ENCODE results near the gene DNAJB12.
"Not testable (repeated sequence)": the region's sequence is repeated elsewhere in the genome, so short reads cannot be mapped to it uniquely, and the experiment has no call there.

The DNAJB12 gene

DNA sequence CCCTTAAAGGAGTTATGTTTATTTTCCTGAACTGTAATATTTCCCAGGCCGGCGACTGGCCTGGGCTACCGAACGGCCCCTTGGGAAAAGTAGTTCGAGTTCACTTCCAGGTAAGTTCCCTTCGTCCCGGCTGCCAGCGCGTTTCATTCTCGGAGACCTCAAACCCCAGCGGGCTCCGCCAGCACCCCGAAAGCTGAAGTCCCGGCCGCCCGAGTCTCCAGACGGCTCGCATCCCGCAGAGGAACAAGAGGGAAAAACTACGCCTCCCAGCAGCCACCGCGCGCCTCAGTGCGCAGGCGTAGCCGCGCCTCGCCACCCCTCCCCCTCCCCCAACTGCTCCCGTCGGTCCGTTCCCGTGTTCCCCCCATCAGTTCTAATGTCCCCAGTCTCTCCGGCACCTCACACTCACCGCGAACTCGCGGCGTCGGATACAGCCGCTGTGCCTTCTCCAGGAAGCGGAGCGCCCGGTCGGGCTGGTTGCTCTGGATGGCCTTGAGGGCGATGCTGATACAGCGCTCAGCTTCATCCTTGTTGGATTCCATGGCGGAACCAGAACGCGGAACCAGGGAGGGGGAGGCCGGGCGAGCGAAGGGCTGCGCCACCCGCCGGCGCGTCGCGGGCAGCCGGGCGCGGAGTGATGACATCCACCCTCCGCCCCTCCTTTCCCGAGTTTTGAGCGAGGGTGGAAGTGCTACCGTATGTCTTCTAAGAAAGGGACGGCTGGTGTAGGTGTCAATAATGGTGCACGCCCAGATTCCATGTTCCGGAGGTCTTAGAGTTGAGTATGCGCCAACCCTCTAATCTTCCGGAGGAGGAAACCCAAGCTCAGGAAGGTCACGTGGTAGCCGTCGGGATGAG lies at the start of gene DNAJB12:
TSS of gene DNAJB12 (minus strand) at position 564 of the 858 bp plus-strand sequence. CDS start at position 542, 22 bp downstream.
- DNase-seq: peak; percentile 89

GRCh38 chr10:72395581-72395980 lies 40.9 kb upstream of the DNAJB12 start:
- DNase-seq: not testable (repeated sequence)

- DNase-seq: no peak
Observed at GRCh38 chr10:72392571-72392970, 37.9 kb upstream of the DNAJB12 start.

DNA sequence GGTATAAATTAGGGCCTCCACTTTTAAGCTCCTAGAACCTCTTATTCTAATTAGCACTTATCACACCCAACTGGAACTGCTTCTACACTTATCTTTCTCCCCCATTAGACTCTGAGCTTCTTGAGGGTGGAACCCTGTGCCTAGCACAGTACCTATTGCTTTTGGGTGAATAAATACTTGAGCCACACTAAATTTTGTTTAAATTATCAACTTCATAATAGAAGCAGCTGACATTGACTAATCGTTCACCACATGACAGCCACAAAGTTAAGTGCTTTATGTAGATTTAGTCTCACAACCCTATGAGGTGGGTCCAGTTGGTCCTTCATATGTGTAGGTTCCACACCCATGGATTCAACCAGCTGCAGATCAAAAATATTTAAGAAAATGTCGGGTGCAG lies 36.0 kb upstream of the DNAJB12 start:
- no peak for DNase-seq

DNA sequence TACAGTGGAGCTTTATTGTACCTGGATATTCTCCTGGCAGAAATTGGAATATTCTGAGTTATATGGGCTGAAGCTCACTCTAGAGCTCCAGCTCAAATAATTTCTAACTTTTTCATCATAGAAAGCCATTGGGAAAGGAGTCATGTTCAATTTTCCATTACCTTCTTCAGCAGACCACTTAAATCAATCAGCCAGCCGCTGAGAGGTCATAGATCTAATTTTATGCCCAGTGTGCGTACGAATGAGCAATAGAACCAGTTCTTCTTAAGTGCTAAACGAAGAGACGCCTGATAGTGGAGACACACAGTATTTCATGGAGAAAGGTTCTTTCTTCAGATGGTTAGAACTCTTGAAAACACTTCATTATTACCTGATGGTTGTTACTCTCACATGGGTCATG lies 35.0 kb upstream of the DNAJB12 start:
- no peak for DNase-seq

GRCh38 chr10:72389014-72389413 lies 34.3 kb upstream of the DNAJB12 start:
- DNase-seq: no peak

DNA sequence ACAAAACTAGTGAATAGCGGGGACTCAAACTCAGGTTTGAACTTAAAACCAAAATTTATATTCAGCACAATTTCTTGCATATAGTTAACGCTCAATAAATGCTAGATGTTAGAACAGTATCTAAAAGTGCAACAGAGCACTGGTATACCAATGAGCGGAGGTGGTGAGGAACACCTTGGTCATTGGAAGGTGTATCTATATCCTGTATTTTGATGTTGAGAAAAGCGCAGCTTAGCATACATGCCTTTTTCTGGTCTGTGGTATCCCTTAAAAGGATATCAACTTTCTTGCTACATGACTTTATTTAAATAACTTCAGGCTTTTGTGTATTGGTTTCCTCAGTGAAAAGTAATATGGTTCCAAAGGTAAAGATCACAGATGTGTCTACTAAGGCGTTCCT lies 33.3 kb upstream of the DNAJB12 start:
- no peak for DNase-seq

DNA sequence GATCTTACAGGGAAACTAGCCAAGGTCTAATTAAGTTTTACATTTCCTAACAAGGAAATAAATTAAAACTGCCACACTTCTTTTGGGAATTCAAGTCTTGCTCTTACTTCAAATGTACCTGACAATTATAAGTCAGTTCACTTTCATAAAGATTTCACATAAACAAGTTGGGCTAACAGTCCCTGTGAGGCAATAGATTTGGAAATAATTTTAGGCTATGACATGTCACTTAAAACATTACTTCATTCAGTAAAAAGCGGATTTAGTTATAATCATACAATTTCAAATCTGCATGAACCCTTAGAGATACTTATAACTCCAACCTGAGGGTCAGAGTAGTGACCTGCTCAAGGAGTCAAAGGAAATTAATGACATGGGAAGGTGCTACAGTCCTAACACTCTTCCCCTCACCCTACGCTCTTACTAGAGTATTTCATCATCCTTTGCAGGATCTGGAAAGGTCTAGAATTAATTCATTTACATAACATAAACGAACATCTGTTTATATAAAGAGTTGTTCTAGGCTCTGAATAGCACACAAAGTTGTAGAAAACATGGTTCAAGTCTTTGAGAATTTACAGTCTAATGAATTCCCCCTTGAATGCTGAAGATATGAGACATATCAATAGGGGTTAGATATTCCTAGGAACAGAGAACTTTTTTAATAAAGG lies 32.3 kb upstream of the DNAJB12 start:
- DNase-seq: no peak

GRCh38 chr10:72385724-72386123 lies 31.0 kb upstream of the DNAJB12 start:
- no peak for DNase-seq

DNA sequence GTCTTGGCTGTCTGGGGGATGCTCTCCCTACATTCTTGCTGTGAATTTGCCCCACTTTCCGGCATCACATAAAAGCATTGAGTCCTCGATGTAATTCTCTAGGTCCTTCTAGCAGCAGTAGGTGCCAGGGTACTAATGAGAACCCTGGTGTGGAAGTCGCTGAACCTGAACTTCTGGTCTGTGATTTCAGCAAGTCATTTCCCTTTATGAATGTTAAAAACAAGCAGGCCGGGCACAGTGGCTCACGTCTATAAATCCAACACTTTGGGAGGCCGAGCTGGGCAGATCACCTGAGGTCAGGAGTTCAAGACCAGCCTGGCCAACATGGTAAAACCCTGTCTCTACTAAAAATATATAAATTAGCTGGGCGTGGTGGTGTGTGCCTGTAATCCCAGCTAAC lies 30.3 kb upstream of the DNAJB12 start:
- not testable (repeated sequence) for DNase-seq

- DNase-seq: no peak
Observed at GRCh38 chr10:72379776-72380175, 25.1 kb upstream of the DNAJB12 start.

GRCh38 chr10:72379062-72379461 lies 24.3 kb upstream of the DNAJB12 start:
- DNase-seq: no peak

DNA sequence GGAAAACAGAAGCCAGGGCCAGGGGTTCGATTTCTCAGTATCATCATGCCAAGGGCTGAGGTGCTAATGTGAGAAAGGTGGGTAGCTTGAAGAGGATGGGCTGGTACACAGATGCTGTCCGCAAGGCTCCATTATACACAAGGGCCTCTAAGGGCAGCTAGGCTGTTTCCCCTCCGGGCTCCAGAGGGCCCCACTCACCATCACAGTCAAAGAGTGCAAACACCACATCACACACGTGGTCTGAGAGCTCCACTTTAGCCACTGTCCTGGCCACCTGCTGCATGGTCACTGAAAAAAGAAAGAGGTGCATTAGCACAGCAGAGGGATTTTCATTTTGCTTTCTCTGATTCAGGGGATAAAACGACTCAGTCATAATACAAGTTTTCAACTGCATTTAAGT lies 20.9 kb upstream of the DNAJB12 start:
- DNase-seq: no peak

GRCh38 chr10:72375173-72375572 lies 20.5 kb upstream of the DNAJB12 start:
- no peak for DNase-seq

GRCh38 chr10:72370201-72370722 lies 15.5 kb upstream of the DNAJB12 start:
- DNase-seq: no peak

GRCh38 chr10:72367301-72367960 lies 12.7 kb upstream of the DNAJB12 start:
- no peak for DNase-seq

DNA sequence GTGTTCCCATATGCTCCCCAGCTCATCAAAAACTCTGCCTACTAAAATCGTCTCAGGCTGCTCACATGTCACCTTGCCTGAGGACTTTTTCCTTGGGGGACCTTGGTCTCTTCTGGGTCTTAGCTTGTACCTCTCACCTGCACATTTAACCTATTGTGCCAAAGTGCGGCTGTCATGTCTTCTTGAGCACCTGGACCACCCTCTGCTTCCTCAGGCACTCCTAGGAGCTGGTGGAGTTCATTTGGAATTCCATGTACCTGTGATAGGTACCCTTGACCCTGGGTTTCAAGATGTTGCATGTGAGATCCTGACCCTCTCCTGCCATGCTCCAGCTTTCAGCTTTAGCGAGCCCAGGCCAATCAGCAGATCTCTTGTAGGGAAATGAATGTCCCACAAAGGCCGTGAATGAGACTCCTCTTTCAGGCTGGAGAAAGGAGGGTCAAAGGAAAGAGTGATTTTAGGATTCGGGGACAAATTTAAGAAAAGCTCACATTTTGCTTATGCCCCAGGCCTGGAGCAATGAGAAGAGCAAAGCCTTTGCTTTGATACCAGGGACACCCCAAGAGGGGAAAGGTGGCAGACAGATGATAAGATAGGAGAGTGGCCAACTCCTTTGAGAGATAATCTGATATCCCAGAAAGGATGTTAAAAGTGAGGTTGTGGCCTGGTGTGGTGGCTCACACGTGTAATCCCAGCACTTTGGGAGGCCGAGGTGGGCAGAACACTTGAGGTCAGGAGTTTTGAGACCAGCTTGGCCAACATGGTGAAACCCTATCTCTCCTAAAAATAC lies 10.6 kb upstream of the DNAJB12 start:
- no peak for DNase-seq

- peak; percentile 80 for DNase-seq
Observed at GRCh38 chr10:72364239-72364777, 9.6 kb upstream of the DNAJB12 start.

DNA sequence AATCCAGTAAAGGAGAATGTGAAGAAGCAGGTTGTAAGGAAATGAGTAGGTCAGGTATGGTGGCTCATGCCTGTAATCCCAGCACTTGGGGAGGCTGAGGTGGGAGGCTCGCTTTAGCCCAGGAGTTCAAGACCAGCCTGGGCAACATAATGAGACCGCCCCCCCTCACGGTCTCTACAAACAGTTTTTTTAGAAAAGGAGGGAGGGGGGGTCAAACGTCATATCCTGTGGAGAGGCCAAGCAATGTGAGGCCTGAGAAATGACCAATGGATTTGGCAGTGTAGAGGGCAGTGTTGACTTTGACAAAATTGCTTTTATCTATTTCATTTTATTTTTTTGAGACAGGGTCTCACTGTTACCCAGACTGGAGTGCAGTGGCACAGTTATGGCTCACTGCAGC lies 2.3 kb upstream of the DNAJB12 start:
- no peak for DNase-seq

DNA sequence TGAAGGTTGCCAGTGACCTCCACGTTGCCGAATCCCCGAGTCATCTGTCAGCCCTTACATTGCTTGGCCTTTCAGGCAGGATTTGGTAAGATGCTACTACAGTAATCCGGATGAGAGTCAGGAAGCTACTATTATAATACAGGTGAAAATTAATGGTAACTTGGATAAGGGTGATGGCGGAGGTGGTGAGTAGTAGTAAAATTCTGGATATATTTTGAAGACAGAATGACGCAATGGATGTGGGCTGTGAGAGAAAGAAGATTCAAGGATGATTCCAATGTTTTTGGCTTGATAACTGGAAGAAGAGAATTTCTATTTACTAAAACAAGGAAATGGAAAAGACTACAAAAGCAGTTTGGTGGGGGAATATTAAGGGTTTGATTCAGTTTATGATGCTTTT lies 1.4 kb upstream of the DNAJB12 start:
- no peak for DNase-seq

GRCh38 chr10:72355214-72355555 lies 466 bp upstream of the DNAJB12 start:
- no peak for DNase-seq

- no peak for DNase-seq
Observed at GRCh38 chr10:72353965-72354355, 759 bp downstream of the DNAJB12 start.
